Choroid plexus epithelial cell (primary cell): ENCODE data around the gene GDF10.

ENCODE experiments used
- DNase-seq: peaks from one replicate; pipeline ENCODE4 v3.0.0-alpha.2; 2010; ENCODE audit warnings: low read depth
- H3K4me3 ChIP-seq: 2 replicates; pipeline ENCODE4 v1.5.1; 2011; ENCODE audit warnings: low read depth, mild to moderate bottlenecking, control low read depth, low read length, moderate library complexity
- CTCF ChIP-seq: conservative IDR thresholded peaks from 2 replicates; pipeline ENCODE4 v1.5.1; 2011; ENCODE audit warnings: low read depth, mild to moderate bottlenecking, control low read depth, inconsistent platforms, low read length, moderate library complexity

Gene GDF10

GRCh38 chr10:47286591-47287315 is 13.2 kb upstream of the GDF10 start:
- no peak for TF ChIP-seq CTCF
- no peak overlapping the region for H3K4me3 ChIP-seq
- DNase-seq = no peak

GRCh38 chr10:47287365-47287802 is 12.6 kb upstream of the GDF10 start:
- no peak for DNase-seq
- TF ChIP-seq CTCF = no peak
- no peak overlapping the region for H3K4me3 ChIP-seq

DNA sequence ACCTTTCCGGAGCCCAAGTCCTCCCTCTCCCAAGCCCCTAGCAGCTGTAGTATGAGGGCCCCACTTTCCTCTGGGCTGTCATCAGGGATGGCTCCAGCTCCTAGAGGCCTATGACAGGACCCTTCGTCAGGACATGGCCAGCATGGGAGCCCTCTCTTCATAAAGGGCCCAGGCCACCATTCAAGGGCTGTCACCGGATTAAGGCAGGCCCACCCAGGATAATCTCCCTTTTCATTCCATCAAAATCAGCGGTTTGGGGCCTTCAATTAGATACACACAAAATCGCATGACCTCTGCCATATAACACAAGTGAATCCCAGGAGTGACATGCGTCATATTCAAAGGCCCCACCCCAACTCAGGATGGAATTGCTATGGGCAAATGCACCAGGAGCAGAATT is 12.2 kb upstream of the GDF10 start:
- no peak for TF ChIP-seq CTCF
- DNase-seq = no peak
- no peak overlapping the region for H3K4me3 ChIP-seq

DNA sequence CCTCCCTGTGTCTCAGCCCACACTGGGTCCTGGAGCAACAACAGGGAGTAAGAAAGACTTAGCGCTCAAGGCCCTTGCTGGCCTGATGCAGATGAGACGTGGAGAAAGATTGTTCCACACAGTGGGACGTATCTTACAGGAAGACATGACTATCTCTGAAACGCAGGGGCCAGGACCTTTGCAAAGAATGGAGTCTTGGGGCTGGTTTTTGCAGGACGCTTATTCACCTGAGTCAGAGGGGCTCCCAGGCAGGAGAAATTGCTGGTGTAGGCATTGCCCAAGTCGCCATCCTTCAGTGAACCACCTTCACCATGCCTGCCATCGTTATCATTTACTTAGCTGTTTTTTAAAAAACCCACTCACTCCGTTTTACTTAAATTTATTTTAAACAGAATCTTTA is 11.8 kb upstream of the GDF10 start:
- TF ChIP-seq CTCF = no peak
- H3K4me3 ChIP-seq = no peak overlapping the region

DNA sequence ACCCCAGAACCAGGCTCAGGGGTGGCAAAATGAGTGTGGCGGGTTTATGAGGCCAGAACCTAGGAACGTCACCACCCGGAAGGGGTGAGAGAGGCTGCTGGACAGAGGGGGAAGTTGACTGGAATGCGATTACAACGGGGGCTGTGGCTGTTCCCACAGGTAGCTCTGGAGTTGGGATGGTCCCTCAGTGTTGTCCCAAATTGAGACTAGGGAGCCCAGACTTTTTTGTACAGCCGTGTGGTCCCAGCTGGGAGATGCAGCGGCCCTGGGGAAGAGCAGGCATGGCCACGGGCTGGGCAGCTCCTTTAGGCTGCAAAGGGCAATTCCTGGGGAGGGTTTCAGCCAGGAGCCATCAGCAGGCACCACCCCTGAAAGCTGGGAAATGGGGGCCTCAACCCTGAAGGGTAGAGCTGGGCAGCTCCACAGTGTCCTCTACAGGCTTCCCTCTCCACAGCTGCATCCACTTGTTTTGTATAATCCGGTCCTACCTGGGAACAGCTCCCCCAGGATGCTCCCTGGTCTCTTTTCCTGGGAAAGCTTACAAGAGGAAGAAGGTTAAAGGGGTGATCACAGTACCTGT is 11.0 kb upstream of the GDF10 start:
- no peak for DNase-seq
- no peak overlapping the region for H3K4me3 ChIP-seq
- peak; percentile 9 for TF ChIP-seq CTCF

More for the DNA sequence above, 11.8 kb upstream of the GDF10 start:
- no peak for DNase-seq

- TF ChIP-seq CTCF = no peak
- no peak for DNase-seq
- H3K4me3 ChIP-seq = no peak overlapping the region
These were observed 10.1 kb upstream of the GDF10 start for GRCh38 chr10:47289921-47290320.

- no peak for TF ChIP-seq CTCF
- H3K4me3 ChIP-seq = no peak overlapping the region
- DNase-seq = no peak
These were observed 9.7 kb upstream of the GDF10 start for GRCh38 chr10:47290338-47290737.
